GM23338 (cell line): Measurements from ENCODE around the gene POU2F3.

Source experiments
- CREB1 ChIP-seq: fragments of 250-450 bp; sonication (Bioruptor Pico); IDR thresholded peaks from 2 replicates; pipeline ENCODE4 v1.5.0; 2020; ENCODE audit warnings: low read depth, mild to moderate bottlenecking, moderate library complexity
- EZH2 ChIP-seq: fragments of 200-600 bp; sonication (generic); IDR thresholded peaks from one replicate; pipeline ENCODE4 v1.8.0; 2017; ENCODE audit warnings: antibody characterized with exemption, mild to moderate bottlenecking, low read depth; ENCODE audit not compliant: unreplicated experiment
- EZH2phosphoT487 ChIP-seq: fragments of 200-600 bp; sonication (generic); IDR thresholded peaks from one replicate; pipeline ENCODE4 v1.8.1; 2018; ENCODE audit warnings: antibody characterized with exemption; ENCODE audit not compliant: unreplicated experiment
- JUNB ChIP-seq: IDR thresholded peaks from one replicate; pipeline ENCODE4 v1.6.1; 2016; ENCODE audit warnings: antibody characterized with exemption; ENCODE audit not compliant: unreplicated experiment
- NANOG ChIP-seq: IDR thresholded peaks from 2 replicates; pipeline ENCODE4 v1.6.1; 2016; ENCODE audit warnings: antibody characterized with exemption, borderline replicate concordance
- POLR2AphosphoS5 ChIP-seq: IDR thresholded peaks from 2 replicates; pipeline ENCODE4 v1.6.1; 2016; ENCODE audit warnings: antibody characterized with exemption, low read depth
- STAT1 ChIP-seq: IDR thresholded peaks from one replicate; pipeline ENCODE4 v1.6.1; 2016; ENCODE audit warnings: antibody characterized with exemption; ENCODE audit not compliant: unreplicated experiment
- ZNF331 ChIP-seq: fragments of 250-450 bp; sonication (Bioruptor Pico); IDR thresholded peaks from 2 replicates; pipeline ENCODE4 v1.5.0; 2020; ENCODE audit warnings: low read depth, mild to moderate bottlenecking, moderate library complexity
- TF ChIP-seq, protein P1 (sequence below), 2 experiments: fragments of 200-600 bp in 1 of 2; sonication (generic) in 1 of 2; conservative IDR thresholded peaks; 2 replicates each; pipeline versions ENCODE4 v1.5.1 to v1.6.1; 2016 to 2017; ENCODE audit warnings: antibody characterized with exemption in 2 of 2, low read depth in 2 of 2, mild to moderate bottlenecking in 2 of 2, moderate library complexity in 1 of 2
- TF ChIP-seq, protein P2 (sequence below): IDR thresholded peaks from one replicate; pipeline ENCODE4 v1.6.1; 2018; ENCODE audit warnings: antibody characterized with exemption; ENCODE audit not compliant: unreplicated experiment
- TF ChIP-seq, protein P3 (sequence below): IDR thresholded peaks from 2 replicates; pipeline ENCODE4 v1.6.1; 2016; ENCODE audit warnings: antibody characterized with exemption

DNA sequence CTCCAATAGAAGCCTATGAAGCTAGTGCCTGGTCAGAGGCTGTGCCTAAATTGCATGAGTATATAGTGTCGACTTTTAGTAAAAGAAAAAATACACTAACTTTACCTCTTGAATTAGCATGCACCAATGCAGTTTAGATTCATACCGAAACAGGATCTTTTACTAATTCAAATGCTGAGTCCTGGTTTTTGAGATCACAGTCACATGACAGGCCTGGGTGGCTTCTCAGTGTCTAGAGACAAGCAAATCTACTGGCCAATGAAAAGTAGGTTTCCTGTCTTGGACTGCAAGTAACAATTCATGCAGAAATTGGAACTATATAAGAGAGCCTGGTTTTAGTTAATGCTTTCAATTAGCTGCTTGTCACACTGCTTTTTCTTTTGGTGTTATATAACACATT, 103.5 kb downstream of the POU2F3 start:
- TF ChIP-seq, protein P1, sequence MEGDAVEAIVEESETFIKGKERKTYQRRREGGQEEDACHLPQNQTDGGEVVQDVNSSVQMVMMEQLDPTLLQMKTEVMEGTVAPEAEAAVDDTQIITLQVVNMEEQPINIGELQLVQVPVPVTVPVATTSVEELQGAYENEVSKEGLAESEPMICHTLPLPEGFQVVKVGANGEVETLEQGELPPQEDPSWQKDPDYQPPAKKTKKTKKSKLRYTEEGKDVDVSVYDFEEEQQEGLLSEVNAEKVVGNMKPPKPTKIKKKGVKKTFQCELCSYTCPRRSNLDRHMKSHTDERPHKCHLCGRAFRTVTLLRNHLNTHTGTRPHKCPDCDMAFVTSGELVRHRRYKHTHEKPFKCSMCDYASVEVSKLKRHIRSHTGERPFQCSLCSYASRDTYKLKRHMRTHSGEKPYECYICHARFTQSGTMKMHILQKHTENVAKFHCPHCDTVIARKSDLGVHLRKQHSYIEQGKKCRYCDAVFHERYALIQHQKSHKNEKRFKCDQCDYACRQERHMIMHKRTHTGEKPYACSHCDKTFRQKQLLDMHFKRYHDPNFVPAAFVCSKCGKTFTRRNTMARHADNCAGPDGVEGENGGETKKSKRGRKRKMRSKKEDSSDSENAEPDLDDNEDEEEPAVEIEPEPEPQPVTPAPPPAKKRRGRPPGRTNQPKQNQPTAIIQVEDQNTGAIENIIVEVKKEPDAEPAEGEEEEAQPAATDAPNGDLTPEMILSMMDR (conservative IDR thresholded peaks at IDR 0.05; ENCODE audit: low read depth in 2 of 2) = no peak
- TF ChIP-seq EZH2phosphoT487 (no peak), JUNB (no peak), EZH2 (no peak), CREB1 (CRISPR knock-in tag) (no peak), POLR2AphosphoS5 (no peak), STAT1 (no peak), ZNF331 (CRISPR knock-in tag) (no peak), NANOG (no peak)
- TF ChIP-seq, protein P2, sequence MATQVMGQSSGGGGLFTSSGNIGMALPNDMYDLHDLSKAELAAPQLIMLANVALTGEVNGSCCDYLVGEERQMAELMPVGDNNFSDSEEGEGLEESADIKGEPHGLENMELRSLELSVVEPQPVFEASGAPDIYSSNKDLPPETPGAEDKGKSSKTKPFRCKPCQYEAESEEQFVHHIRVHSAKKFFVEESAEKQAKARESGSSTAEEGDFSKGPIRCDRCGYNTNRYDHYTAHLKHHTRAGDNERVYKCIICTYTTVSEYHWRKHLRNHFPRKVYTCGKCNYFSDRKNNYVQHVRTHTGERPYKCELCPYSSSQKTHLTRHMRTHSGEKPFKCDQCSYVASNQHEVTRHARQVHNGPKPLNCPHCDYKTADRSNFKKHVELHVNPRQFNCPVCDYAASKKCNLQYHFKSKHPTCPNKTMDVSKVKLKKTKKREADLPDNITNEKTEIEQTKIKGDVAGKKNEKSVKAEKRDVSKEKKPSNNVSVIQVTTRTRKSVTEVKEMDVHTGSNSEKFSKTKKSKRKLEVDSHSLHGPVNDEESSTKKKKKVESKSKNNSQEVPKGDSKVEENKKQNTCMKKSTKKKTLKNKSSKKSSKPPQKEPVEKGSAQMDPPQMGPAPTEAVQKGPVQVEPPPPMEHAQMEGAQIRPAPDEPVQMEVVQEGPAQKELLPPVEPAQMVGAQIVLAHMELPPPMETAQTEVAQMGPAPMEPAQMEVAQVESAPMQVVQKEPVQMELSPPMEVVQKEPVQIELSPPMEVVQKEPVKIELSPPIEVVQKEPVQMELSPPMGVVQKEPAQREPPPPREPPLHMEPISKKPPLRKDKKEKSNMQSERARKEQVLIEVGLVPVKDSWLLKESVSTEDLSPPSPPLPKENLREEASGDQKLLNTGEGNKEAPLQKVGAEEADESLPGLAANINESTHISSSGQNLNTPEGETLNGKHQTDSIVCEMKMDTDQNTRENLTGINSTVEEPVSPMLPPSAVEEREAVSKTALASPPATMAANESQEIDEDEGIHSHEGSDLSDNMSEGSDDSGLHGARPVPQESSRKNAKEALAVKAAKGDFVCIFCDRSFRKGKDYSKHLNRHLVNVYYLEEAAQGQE = no peak
- TF ChIP-seq, protein P3, sequence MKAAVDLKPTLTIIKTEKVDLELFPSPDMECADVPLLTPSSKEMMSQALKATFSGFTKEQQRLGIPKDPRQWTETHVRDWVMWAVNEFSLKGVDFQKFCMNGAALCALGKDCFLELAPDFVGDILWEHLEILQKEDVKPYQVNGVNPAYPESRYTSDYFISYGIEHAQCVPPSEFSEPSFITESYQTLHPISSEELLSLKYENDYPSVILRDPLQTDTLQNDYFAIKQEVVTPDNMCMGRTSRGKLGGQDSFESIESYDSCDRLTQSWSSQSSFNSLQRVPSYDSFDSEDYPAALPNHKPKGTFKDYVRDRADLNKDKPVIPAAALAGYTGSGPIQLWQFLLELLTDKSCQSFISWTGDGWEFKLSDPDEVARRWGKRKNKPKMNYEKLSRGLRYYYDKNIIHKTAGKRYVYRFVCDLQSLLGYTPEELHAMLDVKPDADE = no peak
